ENCODE results near the gene SAMD1.

Gene SAMD1

DNA sequence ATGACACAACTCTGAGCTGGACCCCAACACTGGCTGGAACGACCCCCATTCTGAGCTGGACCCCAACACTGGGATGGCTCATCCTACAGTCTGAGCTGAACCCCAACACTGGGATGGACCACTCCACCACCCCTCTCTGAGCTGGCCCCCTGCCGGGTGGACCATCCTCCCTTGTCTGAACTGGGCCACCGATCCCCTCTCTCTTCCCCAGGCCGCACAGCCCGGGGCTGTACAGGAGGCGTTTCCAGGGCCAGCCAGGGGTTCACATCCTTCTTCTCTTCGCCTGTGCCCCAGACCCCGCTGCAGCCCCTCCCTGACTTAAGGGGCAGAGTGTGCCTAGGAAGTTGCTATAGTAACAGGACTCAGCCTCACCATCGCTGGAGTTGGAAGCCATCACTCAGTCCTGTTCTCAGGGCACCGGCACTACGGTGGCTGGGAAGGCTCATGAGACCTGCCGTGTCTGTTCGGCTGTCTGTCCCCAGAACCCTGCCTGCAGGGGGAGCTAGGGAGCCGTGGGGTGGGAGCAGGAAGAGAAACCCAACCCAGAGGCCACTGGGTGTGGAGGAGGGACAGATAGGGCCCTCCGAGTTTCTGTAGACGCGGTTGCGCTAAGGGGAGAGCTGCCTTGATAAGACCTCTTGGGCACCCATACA is 23.3 kb upstream of the SAMD1 start:
- no peak for DNase-seq (ENCODE audit: low read depth)

DNA sequence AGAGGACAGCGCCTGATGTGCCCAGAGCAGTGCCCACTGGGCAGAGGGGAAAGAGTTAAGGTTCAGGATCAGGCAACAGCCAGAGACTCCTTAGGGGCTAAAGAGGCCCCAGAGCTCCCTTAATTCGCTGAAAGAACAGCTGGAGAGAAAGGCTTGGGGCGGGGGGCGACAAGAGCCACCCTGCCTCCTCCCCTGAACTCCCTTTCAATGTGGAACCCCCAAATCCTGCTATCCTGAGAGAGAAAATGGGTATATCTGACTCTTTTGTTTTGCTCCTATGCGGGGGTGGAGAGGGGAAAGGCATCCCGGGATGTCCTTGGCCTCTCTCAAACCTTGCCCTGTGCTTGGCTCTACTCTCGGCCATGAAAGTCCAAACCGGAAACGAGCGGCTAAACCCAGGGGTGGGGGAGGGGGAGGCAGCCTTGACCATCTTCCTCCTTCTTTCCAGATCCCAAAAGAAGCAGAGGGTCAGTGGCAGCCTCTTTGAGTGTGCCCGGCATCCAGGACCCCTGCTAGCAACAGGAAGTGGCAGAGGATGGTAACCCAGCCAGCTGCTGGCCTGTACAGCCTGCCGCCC is 22.3 kb upstream of the SAMD1 start:
- DNase-seq (ENCODE audit: low read depth) = no peak

DNA sequence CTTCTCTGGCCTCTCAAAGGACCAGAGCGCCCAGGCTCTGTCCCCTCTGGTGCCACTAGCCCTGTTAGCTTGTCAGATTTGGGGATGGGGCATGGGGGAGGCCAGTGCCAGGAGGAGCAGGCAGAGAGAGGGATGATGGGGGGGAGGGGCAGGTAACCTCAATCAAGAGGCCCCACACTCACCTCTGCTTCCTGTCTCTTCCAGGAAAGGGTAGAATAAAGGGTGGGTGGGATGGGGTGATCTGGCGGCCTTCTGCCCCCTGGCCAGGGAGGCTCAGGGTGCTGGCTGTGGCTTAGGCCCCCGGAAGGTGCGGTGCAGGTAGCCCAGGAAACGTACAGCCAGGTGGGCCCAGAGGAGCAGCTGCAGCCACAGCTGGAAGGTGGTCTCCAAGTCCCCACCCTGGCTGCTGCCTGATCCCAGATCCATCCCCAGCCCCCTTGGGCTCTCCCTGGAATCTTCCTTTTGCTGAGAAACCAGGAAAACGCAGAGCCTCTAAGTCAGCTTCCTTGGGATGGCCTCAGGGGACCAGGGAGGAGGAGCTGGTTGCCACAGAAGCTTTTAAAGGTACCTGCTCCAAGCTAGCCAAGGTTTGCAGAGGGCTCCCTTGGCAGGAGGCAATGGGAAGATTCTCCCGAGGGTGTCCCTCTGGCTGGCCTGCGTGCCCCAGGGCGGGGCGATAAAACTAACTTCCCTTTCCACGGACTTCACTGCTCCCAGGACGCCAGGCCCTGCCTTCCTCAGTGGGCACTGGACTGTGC is 21.7 kb upstream of the SAMD1 start:
- DNase-seq (ENCODE audit: low read depth) = no peak

DNA sequence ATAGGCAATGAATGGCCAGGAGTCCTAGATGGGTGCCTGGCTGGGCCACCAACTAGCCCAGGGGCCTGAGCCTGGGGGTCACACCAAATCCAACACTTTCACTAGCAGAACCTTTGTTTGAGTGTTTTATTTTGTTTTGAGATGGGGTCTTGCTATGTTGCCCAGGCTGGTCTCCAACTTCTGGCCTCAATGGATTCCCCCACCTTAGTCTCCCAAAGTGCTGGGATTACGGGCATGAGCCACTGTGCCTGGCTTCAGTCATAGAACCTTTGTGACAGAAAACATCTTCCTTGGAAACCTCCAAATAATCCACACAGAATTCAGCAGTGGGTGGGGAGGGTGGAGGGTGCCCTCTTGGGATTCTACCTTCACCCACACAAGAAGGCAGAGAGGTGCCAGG is 20.9 kb upstream of the SAMD1 start:
- DNase-seq (ENCODE audit: low read depth) = no peak

DNA sequence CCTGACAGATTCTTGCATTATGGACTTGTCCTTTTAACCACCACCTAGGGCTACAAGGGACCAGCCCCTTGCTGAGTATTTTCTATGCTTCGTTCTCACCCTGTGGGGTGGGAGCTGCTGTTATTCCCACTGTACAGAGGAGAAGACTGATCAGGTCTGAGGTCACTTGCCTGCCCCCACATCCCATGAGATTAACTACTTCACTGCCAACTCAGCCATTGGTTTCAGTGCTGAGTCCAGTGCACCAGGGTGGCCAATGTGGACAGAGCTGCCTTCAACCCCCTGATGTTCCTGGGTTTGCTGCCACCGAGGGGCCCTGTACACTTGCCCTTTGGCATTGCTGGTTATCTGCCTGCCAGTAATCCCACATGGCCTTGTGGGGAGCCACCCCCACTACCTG is 20.1 kb upstream of the SAMD1 start:
- DNase-seq (ENCODE audit: low read depth) = no peak

DNA sequence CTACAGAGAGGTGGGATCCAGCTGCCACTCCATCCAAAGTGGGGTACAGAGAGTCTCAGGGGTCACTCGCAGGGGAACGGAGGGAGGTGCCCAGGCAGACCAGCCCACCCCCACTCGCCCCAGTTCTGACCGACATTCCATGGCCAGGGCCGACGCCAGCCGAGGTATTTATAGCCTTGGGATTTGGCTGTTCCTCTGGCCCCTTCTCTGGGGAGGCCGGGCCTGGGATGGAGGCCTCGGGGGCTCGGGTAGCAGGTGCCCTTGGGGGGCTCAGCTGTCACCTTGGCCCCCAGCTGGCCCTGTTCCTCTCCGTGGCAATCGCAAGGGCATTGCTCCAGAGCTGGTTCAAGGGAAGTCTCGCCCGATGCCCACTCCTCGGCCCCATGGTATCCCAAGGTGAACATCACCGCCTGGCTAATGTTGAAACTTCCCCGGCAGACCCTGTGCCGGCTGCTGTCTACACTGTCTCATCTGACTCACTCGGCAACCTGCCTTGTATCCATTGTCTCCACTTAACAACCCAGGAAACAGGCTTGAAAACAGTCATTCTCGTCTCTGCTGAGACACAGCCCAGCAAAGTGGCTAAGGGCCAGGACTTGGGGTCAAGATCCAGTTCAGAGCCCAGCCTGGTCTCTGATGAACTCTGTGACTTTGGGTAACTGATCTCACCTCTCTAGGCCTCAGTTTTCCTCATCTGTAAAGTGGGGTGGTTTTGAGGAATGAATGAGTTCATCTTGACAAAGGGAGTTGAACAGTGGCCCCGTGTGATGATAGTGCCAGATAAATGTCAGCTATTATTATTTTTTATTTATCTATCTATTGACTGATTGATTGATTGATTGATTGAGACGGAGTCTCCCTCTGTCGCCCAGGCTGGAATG is 17.3 kb upstream of the SAMD1 start:
- DNase-seq (ENCODE audit: low read depth) = no peak

DNA sequence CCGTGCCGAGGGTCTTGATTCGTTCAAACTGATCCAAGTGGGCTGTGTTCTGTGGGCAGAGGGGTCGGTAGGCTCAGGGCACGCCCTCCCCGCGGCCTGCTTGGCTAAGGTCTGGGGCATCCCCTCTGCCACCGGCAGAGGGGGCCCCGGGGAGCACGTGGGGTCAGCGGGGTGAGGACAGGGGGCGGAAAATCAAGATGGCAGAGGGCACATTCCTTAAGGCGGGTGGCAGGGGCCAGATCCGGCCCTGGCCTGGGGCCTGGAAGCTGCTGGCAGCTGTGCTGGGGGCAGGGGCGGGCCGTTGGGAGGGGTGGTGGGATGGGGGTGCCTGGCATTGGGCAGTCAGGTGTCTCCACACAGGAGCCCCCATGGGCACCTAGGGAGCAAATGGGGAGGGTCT is 16.3 kb upstream of the SAMD1 start:
- no peak for DNase-seq (ENCODE audit: low read depth)

DNA sequence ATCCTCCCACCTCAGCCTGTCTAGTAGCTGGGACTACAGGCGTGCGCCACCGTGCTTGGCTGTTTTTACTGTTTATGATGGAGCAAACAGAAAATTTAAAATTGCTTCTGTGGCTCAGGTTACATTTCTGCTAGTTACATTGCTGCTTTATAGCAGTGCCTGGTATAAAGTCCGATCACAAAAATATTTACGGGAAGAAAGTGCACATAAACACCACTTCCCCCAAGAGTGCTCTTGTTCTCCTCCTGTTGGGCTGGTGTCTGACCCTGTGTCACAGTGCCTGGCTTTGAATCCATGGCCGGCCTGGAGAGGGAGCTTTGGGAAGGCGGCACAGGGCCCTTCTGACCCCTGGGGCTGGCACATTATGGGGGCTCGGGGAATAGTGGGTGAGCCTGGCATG is 15.1 kb upstream of the SAMD1 start:
- no peak for DNase-seq (ENCODE audit: low read depth)

DNA sequence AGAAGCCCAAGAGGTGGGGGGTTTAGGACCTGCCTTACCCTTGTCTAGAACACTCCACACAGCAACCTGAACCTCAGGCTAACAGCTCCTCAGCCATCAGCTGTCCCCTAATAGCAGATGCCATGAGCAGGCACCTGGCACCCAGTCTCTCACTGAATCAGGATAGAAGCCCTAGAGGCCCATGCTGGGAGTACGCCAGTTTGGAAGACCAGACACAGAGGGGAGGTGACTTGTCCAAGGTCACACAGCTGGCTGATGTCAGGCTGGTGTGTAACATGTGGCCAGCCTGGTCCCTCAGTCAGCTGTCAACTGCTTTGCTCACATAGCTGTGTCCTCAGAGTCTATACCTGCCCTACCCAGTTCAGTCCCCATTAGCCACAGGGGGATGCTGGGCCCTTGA is 12.8 kb upstream of the SAMD1 start:
- DNase-seq (ENCODE audit: low read depth) = no peak

DNA sequence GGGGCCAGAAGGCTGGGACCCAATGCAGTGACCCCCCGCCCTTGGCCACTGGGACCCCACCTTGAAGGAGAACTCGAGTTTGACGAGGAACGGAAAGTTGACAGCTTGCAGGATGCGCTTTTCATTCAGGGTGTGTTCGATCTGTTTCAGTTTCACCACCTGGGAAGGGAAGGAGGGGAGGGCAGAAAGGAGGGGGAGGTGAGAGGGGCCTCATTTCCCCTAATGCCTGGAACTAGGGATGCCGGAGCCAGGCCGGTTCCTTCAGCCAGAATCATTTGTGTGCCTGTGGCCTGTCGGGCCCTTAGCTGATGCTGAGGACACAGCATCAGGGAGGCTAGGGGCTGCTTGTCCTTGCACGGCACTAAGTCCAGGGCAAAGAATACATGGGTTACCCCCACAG is 12.2 kb upstream of the SAMD1 start:
- no peak for DNase-seq (ENCODE audit: low read depth)

DNA sequence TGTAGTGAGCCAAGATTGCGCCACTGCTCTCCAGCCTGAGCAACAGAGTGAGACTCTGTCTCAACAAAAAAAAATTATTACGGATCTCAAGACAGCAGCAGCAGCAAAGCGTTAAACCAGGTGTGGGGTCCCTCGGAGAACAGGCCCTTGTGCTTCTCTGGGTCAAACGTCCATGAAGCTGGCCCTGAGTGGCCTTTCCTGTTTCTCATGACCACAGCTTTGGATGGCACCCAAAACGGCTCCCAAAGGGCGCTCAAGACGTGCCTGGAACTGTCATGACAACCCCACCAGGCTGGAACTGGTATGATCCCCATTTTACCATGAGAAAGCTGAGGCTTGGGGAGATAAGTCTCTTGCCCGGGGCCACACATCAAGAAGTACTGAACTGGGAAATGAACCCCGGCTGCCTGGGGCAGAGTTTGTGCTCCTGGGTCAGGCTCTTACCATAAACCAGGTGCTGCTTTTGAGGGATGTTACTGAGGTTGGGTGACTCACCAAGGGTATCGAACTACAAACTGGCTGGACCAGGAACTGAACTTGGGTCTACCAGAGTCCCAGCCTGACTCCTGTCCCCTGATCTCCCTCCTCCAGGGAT is 11.6 kb upstream of the SAMD1 start:
- no peak for DNase-seq (ENCODE audit: low read depth)

DNA sequence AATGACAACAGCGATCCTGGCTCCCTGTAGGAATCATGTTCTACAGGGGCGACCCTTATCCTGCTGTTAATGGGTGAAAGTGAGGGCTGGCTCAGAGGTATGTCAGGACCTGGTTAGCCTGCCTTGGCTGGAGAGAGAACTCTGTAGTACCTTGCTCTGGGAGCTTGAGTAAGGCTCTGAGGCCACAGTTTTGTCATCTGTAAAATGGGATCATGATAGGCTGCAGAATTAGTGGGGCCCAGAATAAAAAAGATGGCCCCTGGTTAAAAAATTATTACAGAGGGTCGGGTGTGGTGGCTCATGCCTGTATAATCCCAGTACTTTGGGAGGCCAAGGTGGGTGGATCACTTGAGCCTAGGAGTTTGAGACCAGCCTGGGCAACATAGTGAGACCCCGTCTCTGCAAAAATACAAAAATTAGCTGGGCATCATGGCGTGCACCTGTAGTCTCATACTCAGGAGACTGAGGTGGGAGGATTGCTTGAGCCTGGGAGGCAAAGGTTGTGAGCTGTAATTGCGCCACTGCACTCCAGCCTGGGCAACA is 10.5 kb upstream of the SAMD1 start:
- DNase-seq (ENCODE audit: low read depth) = no peak

DNA sequence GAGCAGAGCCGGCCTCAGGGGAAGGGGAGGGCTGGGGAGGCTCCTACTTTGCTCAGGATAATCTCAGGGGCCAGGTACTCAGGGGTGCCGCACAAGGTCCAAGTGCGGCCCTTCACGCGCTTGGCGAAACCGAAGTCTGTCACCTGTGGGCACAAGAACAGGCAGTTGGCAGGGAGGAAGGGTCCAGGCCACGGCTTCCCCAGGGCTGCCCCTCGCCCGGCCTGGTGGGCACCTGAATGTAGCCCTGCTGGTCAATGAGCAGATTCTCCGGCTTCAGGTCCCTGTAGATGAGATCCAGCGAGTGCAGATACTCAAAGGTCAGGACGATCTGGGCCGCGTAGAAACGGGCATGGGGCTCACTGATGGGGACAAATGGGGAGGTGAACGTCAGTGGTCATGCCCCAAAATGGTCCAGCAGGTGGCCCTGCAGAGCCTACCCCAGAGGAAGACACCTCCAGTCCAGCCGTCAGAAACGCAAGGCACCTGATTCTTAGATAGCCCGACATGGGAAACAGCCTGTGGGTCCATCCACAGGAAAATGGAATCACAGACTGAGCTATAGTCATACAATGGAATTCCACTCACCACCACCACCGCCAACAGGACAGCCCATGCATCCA is 7.1 kb upstream of the SAMD1 start:
- DNase-seq (ENCODE audit: low read depth) = no peak

DNA sequence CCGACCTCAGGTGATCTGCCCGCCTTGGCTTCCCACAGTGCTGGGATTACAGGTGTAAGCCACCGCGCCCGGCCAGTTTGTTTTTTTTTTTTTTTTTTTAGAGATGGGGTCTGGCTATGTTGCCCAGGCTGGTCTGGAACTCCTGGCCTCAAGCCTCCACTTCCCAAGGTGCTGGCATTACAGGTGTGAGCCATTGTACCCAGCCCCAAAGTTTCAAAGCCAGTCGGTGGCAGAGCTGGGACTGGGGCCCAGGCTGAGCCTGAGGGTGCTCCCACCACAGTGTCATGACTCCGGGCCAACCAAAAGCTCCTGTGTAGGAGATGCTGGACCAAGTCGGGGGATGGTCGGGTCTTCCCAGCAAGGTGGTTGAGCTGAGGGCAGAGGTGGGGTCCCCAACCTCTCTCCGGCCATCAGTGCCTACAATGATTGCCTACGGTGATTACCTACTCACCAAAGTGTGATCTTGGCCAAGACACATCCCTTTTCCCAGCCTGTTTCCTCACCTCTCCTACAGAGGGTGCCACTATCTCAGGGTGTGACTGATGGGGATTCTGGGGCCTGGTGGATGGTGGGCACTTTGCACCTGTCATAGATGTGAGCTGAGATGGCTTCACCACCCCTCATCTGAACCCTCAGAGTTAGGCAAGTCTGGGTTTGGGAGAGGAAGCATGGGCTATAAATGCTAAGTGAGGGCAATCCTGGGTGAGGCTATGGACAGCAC is 5.9 kb upstream of the SAMD1 start:
- DNase-seq (ENCODE audit: low read depth) = no peak

DNA sequence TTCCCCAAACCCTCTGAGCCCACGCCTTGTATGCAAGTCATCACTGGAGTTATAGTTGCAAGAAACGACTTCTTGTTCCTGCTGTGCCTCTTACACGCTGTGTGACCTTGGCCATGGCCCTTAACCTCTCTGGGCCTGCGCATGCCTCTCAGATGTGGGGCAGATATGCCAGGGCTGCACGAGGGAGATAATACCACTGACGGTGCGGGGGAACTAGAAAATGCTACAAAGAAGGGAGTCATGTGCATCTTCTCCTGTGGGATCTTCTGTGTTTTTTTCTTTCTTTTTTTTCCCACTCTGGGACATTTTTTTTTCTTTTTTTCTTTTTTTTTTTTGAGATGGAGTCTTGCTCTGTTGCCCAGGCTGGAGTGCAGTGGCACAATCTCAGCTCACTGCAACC is 4.3 kb upstream of the SAMD1 start:
- no peak for DNase-seq (ENCODE audit: low read depth)

DNA sequence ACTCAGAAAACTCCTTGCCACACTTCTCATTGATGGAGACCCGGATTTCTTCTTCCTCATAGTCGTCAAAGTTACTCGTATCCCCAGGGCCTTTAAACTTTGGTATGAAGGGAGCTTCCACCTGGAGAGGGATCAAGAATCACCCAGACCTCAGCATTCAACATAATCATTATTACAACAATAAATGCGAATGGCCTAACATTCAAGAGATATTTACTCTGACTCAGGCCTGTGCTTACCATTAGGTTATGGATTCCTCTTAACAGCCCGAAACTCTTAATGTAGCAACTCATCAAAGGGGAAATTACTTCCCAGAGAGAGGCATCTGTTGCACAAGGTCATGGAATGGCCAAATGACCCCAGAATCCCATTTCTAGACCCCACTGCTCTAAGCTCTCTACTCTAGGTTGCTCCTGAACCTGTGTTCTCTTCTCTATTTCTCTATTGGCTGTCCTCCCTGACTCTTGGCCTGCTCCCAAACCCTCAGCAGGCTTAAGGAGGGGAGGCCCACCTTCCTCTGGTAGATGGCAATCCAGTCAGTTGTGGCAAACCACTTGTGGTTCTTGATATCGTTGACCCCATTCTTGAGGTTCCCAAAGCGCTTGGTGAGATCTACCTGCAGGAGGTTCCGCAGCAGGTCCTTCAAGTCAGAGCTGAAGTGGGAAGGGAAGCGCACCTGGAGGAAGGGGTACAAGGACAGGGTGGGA is 2.7 kb upstream of the SAMD1 start:
- no peak for DNase-seq (ENCODE audit: low read depth)

DNA sequence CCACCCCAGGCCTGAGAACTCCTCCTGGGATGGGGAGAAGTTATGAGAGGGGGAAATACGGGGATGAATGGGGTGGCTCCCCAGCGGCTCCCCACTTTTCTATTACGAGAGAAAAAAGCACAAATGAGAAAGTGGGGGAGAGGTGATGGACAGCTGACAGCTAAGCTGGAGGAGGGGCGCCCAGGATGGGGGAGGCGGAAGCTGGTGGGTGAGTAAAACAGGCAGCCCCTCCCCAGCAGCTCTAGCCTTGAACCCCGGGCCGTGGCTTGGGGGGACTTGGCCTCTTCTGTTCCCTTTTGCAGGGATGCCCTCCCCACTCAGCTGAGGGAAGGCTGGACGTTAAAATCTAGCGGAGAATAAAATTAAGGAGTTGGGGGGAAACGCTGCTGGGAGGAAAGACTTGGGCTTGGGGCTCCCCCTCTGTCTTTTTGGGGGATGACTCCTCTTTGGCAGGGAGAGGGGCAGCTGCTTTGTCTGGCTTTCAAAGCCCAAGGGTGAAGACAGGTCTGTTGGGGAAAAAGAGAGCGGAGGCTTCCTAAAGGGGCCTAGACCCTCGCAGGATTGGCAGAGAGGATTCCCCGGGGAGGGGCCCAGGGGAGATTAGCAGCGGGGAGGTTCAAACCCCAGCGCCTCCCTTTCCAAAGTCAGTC is 1.4 kb upstream of the SAMD1 start:
- DNase-seq (ENCODE audit: low read depth) = no peak

DNA sequence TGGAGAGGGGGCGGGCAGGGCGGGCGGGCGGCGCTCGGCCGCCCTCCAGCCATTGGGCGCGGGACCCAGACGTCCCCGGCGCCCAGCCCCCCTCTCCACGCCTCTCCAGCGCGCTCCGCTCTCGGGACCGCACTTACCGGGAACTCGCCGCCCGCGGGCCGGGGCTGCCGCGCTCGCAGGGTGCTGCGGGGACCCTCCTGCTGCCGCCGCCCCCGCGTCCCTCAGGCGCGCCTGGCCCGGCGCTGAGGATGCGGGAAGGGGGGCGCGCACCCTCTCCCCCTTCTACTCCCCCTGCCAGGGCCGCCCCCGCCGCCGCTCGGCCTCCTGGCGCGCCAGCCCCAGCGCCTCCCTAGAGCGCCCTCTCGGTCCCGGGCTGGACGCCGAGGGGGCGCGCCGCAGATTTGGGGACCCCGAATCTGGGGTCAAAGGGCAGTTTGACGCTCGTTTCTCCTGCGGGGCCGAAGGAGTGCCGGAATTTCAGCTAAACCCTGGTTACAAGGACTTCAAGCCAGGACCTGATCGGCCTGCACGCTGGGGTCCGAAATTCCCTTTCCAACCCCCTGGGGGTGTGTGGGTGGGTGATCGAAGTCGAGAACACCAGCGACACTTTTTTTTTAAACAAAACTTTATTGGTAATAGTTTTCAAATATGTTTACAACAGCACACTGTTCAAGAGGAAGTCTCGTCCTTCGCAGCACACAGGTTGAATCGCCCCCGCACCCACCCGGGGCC is 696 bp upstream of the SAMD1 start:
- DNase-seq (ENCODE audit: low read depth) = no peak

Measured in HS-27A (cell line).